Effector memory CD8-positive, alpha-beta T cell (primary cell): ENCODE results near the gene RUSC2.
"Not testable (repeated sequence)": the region's sequence is repeated elsewhere in the genome, so short reads cannot be mapped to it uniquely, and the experiment has no call there.

Source experiments
- ATAC-seq: fragments of 150-1000 bp; cut with Tn5 transposase; replicated peaks from 2 replicates; pipeline ENCODE4 v1.10.0; 2021; ENCODE audit warnings: mild to moderate bottlenecking, moderate library complexity
- DNase-seq, 3 experiments: peaks; one replicate each; pipeline ENCODE4 v3.0.0; 2021
- H3K27ac Mint-ChIP-seq, 2 donors: one replicate each; pipeline ENCODE4 v1.8.0; 2022; ENCODE audit warnings: mild to moderate bottlenecking in 2 of 2, mixed read lengths in 2 of 2, moderate library complexity in 2 of 2
- H3K27me3 Mint-ChIP-seq, 2 donors: one replicate each; pipeline ENCODE4 v1.8.0; 2022; ENCODE audit warnings: mixed read lengths in 2 of 2
- H3K36me3 Mint-ChIP-seq: one replicate; pipeline ENCODE4 v1.8.0; 2022; ENCODE audit warnings: mild to moderate bottlenecking, moderate library complexity, mixed read lengths; ENCODE audit not compliant: insufficient read depth
- H3K4me1 Mint-ChIP-seq, 2 donors: one replicate each; pipeline ENCODE4 v1.8.0; 2022; ENCODE audit warnings: low read depth in 2 of 2, mixed read lengths in 2 of 2
- H3K4me3 Mint-ChIP-seq, 2 donors: one replicate each; pipeline ENCODE4 v1.8.0; 2022; ENCODE audit warnings: mild to moderate bottlenecking in 2 of 2, mixed read lengths in 2 of 2, moderate library complexity in 2 of 2
- H3K9me3 Mint-ChIP-seq, 2 donors: one replicate each; pipeline ENCODE4 v1.8.0; 2022; ENCODE audit warnings: mixed read lengths in 2 of 2

RUSC2 gene

DNA sequence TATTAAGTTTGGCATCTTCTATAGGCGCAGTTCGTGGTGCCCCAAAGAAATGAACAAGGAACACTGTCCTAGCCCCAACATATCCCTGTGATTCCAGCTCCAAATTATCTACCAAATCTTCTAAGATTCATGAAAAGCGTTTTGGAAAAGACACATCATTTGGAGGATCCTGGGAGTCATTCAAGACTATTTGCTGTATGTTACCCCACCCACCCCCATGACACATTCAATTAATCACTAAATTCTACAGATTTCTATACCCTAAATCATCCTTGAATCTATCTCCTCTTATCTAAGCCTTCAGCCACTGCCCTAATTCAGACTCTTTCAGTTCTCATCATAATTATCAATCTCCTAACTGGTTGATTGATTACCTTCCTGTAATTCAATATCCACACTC, 5.5 kb upstream of the RUSC2 start:
- DNase-seq (no peak), ATAC-seq (no peak)
- H3K27me3 Mint-ChIP-seq = peaks cover 24 to 26% of the 10 kb centered on the region in 2 donors
- no peaks in the 10 kb centered on the region for H3K4me1 Mint-ChIP-seq
- H3K36me3 Mint-ChIP-seq = no peaks in the 10 kb centered on the region
- H3K9me3 Mint-ChIP-seq = no peaks in the 10 kb centered on the region
- no peak overlapping the region for H3K27ac Mint-ChIP-seq
- no peak overlapping the region for H3K4me3 Mint-ChIP-seq

DNA sequence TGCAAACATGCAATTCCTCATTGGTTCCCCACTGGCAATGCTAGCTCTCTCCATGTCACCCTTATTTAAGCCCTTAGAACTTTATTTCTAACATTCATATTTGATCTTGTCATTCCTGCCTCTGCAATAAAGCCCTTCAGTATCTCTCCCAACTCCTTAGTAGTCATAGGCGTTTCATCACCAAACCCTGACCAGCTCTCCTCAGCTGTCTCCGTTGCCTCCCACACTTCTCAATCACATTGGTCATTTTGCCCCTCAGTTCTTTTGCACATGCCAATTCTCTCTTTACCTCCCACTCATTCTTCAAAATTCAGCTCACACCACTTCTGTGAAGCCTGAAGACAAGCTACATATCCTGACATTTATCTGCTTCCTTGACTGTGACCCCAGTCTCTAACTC, 2.8 kb upstream of the RUSC2 start:
- Mint-ChIP-seq H3K4me3 (no peak overlapping the region), H3K4me1 (peaks cover 8 to 9% of the 10 kb centered on the region in 2 donors), H3K36me3 (no peaks in the 10 kb centered on the region), H3K27me3 (peaks cover 37 to 43% of the 10 kb centered on the region in 2 donors), H3K27ac (no peak overlapping the region), H3K9me3 (no peaks in the 10 kb centered on the region)
- DNase-seq (no peak), ATAC-seq (no peak)

DNA sequence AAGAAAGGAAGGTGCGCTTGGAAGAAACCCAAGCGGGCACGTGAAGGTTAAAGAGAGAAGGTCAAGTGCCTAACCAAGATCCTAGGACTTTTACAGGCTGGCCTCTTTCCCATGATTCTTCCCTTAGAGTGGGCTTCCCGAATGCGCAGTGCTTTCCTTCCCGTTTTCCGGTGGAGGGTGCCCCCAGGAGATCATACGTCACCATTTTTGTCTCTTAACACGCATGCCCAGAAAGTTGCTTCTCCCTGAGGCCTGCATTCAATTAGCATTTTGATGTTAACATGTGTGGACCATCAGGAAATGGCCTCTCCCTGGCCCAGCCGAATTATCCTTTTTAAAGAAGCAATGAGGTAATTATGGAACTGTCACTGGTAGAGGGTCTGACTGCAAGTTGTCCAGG, 1.9 kb upstream of the RUSC2 start:
- H3K4me1 Mint-ChIP-seq = peaks cover 8 to 9% of the 10 kb centered on the region in 2 donors
- DNase-seq (no peak), ATAC-seq (no peak)
- peaks cover 37 to 49% of the 10 kb centered on the region in 2 donors for H3K27me3 Mint-ChIP-seq
- no peaks in the 10 kb centered on the region for H3K9me3 Mint-ChIP-seq
- H3K36me3 Mint-ChIP-seq = no peaks in the 10 kb centered on the region
- no peak overlapping the region for H3K27ac Mint-ChIP-seq
- no peak overlapping the region for H3K4me3 Mint-ChIP-seq

DNA sequence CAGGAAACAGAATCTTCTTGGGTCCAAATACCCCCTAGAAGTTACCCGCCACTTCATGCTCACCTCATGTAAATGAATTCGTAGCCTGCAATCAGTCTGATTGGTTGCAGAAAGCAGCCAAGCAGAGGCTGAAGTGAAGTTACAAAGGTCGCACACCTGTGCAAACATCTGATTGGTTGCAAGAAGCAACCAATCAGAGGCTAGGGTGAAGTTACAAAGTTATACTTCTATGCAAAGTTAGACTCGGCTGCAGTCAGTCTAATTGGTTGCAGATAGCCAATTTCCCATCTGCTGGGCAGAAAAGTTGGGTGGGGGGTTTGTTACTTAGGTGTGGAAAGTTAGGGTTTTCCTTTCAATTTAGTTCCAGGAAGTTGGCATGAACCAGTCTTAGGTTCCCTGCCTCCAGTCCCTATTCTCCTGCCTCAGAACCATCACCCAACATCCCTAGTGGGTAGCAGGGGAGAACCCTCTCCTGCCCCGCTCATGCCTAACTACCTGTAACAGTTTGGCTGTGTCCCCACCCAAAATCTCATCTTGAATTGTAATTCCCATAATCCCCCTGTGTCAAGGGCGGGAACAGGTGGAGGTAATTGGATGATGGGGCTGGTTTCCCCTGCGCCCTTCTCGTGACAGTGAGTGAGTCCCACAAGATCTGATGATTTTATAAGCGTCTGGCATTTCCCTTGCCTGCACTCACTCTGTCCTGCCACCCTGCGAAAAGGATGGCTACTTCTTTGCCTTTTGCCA, 1.2 kb upstream of the RUSC2 start:
- H3K27me3 Mint-ChIP-seq = peaks cover 37 to 52% of the 10 kb centered on the region in 2 donors
- no peak for DNase-seq
- peak overlapping the region; percentile 74 to 83 for H3K4me3 Mint-ChIP-seq
- no peak overlapping the region for H3K27ac Mint-ChIP-seq
- no peaks in the 10 kb centered on the region for H3K36me3 Mint-ChIP-seq
- no peaks in the 10 kb centered on the region for H3K9me3 Mint-ChIP-seq
- H3K4me1 Mint-ChIP-seq = peaks cover 8 to 9% of the 10 kb centered on the region in 2 donors
- no peak for ATAC-seq

DNA sequence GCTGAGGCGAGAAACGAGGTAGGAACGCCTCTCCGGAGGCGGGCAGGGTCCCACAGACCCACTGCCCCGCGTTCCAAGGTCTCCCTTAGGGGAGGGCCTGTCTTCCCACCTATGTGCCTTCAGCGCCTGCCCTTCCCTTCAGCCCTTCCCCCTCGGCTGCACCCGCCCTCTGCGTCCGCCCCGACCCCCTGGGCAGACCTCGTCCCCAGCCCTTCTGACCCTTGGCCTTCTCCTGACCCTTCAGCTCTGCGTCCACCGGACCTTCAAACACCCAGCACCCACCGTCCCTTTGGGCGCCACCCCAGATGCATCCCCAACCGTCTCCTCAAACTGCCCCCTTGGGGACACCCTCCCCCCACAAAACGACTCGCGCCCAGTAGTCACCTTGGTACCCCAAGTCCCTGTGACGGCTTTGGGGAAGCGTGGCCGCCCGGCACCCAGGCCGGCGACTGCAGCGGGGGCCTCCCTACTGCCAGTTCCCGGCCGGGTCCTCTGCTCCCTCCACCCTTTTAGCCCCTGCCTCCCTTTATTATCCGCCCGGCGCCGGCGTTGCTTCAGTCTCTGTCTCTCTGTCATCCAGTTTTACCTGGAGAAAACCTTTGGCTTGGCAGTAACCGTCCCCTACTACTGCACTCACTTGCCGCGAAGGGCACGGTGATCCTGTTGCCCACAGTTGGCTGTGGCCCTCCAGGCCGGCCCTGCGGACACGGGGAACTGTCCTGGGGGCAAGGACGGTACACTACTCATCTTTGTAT, 421 bp downstream of the RUSC2 start:
- peaks cover 8 to 9% of the 10 kb centered on the region in 2 donors for H3K4me1 Mint-ChIP-seq
- ATAC-seq (no peak), DNase-seq (no peak)
- peak overlapping the region in 1 of 2 donors; percentile 66 for H3K27ac Mint-ChIP-seq
- H3K4me3 Mint-ChIP-seq = peak overlapping the region; percentile 74 to 83
- no peaks in the 10 kb centered on the region for H3K9me3 Mint-ChIP-seq
- H3K36me3 Mint-ChIP-seq = no peaks in the 10 kb centered on the region
- peaks cover 37 to 52% of the 10 kb centered on the region in 2 donors for H3K27me3 Mint-ChIP-seq

DNA sequence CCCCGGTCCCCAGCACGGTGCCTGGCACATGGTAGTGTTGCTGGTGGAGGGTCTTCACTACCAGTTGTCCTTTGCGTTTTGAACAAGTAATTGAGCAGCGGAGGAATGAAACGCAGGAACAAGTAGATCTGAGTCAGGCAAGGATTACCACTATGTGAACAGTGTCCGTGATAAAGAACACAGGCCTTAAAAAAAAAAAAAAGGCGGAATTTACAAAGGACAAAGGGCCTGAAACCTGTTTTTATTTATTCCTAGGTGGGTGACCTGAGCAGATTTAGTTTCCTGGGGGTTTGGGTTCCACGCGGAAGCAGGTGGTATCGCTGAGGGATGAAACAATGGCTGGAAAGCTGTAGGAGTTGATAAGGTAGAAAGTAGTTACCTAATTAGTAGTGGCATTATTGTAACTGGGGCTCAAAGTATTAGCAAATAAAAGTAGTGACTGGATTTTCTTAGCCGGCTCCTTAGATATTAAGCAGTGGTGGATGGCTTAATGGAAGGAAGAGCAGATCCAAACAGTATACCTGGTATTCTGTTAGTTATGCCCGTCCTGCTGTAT, 1.1 kb downstream of the RUSC2 start:
- Mint-ChIP-seq H3K27me3 (peaks cover 37 to 52% of the 10 kb centered on the region in 2 donors), H3K36me3 (no peaks in the 10 kb centered on the region), H3K9me3 (no peaks in the 10 kb centered on the region), H3K4me1 (peaks cover 8 to 9% of the 10 kb centered on the region in 2 donors), H3K4me3 (peak overlapping the region; percentile 74 to 83), H3K27ac (peak overlapping the region in 1 of 2 donors; percentile 66)
- ATAC-seq (no peak), DNase-seq (no peak)

DNA sequence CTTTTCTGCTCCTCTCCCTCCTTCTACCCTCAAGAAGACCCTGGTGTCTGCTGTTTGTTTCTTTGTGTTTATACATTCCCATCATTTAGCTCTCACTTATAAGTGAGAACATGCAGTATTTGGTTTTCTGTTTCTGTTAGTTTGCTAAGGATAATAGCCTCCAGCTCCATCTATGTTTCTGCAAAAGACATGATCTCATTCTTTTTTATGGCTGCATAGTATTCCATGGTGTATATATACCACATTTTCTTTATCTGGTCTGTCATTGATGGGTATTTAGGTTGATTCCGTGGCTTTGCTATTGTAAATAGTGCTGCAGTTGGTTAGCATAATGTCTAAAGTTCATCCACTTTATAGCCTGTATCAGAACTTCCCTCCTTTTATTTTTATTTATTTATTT, 3.2 kb downstream of the RUSC2 start:
- not testable (repeated sequence) for H3K9me3 Mint-ChIP-seq, DNase-seq, H3K27ac Mint-ChIP-seq, H3K4me3 Mint-ChIP-seq, ATAC-seq, H3K4me1 Mint-ChIP-seq, H3K36me3 Mint-ChIP-seq
- peaks cover 47 to 53% of the 10 kb centered on the region in 2 donors for H3K27me3 Mint-ChIP-seq

DNA sequence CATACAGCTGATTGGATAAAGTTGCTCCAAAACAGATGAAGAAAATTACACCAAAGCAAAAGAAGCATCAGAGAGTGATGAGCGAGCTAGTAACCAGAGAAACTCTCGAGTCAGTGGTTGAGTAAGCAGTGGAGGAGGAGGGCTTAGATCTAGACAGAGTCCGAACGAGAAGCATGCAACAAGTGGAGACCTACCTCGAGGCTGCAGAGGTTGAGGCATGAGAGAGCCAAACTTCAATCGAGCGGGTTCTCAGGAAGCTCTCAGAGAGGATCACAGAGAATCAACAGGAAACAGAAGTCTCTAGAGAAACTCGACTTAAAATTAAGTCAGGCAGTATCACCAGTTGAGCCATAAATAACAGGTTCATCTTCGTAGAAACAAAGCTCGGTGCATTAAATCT, 6.1 kb downstream of the RUSC2 start:
- peaks cover 0 to 3% of the 10 kb centered on the region in 2 donors for H3K9me3 Mint-ChIP-seq
- peaks cover 23 to 38% of the 10 kb centered on the region in 2 donors for H3K27me3 Mint-ChIP-seq
- DNase-seq (no peak), ATAC-seq (no peak)
- H3K36me3 Mint-ChIP-seq = no peaks in the 10 kb centered on the region
- no peak overlapping the region for H3K4me3 Mint-ChIP-seq
- no peak overlapping the region for H3K27ac Mint-ChIP-seq
- no peaks in the 10 kb centered on the region for H3K4me1 Mint-ChIP-seq

DNA sequence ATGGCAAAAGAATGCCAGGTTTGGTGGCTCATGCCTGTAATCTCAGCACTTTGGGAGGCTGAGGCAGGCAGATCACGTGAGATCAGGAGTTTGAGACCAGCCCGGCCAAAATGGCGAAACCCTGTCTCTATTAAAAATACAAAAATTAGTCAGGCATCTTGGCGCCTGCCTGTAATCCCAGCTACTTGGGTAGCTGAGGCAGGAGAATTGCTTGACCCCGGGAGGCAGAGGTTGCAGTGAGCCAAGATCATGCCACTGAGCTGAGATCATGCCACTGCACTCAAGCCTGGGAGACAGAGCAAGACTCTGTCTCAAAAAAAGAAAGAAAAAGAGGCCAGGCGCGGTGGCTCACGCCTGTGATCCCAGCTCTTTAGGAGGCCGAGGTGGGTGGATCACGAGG, 8.3 kb downstream of the RUSC2 start:
- not testable (repeated sequence) for ATAC-seq, H3K4me3 Mint-ChIP-seq, H3K4me1 Mint-ChIP-seq, H3K27ac Mint-ChIP-seq, DNase-seq, H3K9me3 Mint-ChIP-seq, H3K36me3 Mint-ChIP-seq
- peaks cover 14 to 18% of the 10 kb centered on the region in 2 donors for H3K27me3 Mint-ChIP-seq

DNA sequence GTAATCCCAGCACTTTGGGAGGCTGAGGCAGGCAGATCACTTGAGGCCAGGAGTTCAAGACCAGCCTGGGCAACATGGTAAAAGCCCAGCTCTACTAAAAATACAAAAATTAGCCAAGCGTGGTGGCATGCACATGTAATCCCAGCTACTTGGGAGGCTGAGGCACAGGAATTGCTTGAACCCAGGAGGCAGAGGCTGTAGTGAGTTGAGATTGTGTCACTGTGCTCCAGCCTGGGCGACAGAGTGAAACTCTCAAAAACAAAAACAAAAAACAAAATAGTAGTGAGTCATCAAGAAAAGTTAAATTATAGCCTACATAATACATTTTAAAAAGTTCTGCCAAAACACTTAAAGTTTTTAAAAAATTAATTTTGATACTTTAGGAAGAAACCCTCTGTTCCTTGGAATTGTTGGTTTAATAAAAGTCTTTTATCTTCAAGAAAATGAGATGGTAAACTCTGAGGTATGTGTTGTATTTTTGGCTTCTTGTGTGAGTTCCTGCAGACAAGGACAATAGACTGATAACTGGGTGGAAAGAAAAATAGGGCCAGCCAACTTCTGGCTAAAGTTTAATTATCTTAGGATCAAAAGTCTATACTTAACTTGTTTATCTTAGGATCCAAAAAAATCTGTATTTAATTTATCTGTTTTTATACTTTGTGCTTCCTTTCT, 9.3 kb downstream of the RUSC2 start:
- peaks cover 0 to 3% of the 10 kb centered on the region in 2 donors for H3K9me3 Mint-ChIP-seq
- ATAC-seq (no peak), DNase-seq (no peak)
- no peaks in the 10 kb centered on the region for H3K36me3 Mint-ChIP-seq
- no peaks in the 10 kb centered on the region for H3K4me1 Mint-ChIP-seq
- H3K4me3 Mint-ChIP-seq = no peak overlapping the region
- H3K27me3 Mint-ChIP-seq = peaks cover 14 to 17% of the 10 kb centered on the region in 2 donors
- no peak overlapping the region for H3K27ac Mint-ChIP-seq

DNA sequence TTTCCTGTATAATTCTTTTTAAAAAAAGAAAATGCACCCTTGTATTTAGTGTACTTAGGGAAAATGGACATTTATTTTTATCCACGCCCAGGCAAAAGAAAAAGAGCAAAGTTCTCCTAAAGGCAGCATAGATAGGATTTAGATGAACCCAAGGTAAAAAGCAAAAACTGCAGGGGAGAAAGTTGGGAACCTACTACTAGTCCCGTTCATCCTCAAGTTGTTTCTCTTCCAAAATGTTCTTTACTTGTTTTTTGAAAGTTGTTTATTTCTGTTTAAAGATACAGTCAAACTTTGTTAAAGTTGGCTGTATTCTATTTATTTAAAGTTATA, 9.8 kb downstream of the RUSC2 start:
- Mint-ChIP-seq H3K27me3 (peaks cover 14 to 17% of the 10 kb centered on the region in 2 donors), H3K4me1 (no peaks in the 10 kb centered on the region), H3K36me3 (no peaks in the 10 kb centered on the region), H3K4me3 (no peak overlapping the region), H3K9me3 (peaks cover 0 to 3% of the 10 kb centered on the region in 2 donors), H3K27ac (no peak overlapping the region)
- ATAC-seq = no peak
- DNase-seq = no peak

DNA sequence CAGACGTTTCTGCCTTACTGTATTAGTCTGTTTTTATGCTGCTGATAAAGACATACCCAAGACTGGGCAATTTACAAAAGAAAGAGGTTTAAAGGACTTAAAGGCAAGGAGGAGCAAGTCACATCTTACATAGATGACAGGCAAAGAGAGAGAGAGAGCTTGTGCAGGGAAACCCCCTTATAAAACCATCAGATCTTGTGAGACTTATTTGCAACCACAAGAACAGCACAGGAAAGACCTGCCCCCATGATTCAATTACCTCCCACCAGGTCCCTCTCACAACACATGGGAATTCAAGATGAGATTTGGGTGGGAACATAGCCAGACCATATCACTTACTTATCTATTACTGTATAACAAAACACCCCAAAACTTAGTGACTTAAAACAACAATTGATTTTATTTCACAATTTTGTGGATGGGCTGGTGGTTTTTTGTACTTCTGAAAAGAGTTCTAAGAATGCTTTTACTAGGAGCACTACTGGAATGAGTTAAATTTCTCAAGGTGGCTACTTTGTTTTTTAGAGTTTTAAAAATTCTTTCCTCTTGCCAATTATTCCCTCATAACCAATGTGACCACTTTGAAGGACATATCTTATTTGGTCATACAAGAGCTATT, 10.3 kb downstream of the RUSC2 start:
- Mint-ChIP-seq H3K4me1 (no peaks in the 10 kb centered on the region), H3K9me3 (peaks cover 0 to 3% of the 10 kb centered on the region in 2 donors), H3K36me3 (no peaks in the 10 kb centered on the region), H3K4me3 (no peak overlapping the region), H3K27ac (no peak overlapping the region), H3K27me3 (peaks cover 20 to 22% of the 10 kb centered on the region in 2 donors)
- ATAC-seq = no peak
- no peak for DNase-seq

DNA sequence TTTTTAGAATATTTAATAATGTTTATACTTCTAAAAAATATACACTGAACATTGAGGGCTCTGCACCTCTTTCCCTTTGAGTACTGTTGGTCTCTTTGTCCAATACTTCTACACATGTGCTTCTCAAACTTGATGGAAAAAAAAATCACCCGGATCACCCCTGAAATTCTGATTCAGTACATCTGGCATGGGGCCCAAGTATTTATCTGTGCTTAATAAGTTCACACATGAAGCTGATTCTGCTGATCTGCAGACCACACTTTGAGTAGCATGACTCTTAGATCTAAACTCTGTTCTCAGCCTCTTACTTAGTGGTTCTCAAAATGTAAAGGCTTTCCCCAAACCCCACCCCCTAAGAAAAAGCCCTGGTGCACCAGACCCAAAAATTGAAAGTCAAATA, 12.0 kb downstream of the RUSC2 start:
- no peak overlapping the region for H3K27ac Mint-ChIP-seq
- H3K36me3 Mint-ChIP-seq = no peaks in the 10 kb centered on the region
- peaks cover 26 to 28% of the 10 kb centered on the region in 2 donors for H3K27me3 Mint-ChIP-seq
- peaks cover 0 to 3% of the 10 kb centered on the region in 2 donors for H3K9me3 Mint-ChIP-seq
- ATAC-seq = no peak
- DNase-seq = no peak
- no peak overlapping the region for H3K4me3 Mint-ChIP-seq
- no peaks in the 10 kb centered on the region for H3K4me1 Mint-ChIP-seq
